GM21390 (cell line): ENCODE data around the gene PAK1.
"Not testable (repeated sequence)": the region's sequence is repeated elsewhere in the genome, so short reads cannot be mapped to it uniquely, and the experiment has no call there.

Experiments
- ATAC-seq: cut with Tn5 transposase; IDR thresholded peaks from one replicate; pipeline ENCODE4 v1.9.1; 2021; ENCODE audit not compliant: unreplicated experiment

The PAK1 gene

GRCh38 chr11:77407613-77408012 lies 66.3 kb downstream of the PAK1 start:
- no peak for ATAC-seq

DNA sequence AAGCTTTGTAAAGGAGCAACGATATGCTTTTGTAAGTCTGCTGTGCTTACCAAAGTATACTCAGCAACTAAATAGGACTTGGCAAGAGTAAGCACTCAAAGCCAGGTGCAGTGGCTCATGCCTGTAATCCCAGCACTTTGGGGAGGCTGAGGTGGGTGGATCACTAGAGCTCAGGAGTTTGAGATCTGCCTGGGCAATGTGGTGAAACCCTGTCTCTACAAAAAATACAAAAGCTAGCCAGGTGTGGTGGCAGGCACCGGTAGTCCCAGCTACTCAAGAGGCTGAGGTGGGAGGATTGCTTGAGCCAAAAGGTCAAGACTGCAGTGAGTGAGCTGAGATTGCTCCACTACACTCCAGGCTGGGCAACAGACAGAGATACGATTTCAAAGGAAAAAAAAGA lies 67.5 kb downstream of the PAK1 start:
- ATAC-seq, result no peak

- ATAC-seq, result no peak
These were observed 70.7 kb downstream of the PAK1 start for GRCh38 chr11:77403211-77403610.

DNA sequence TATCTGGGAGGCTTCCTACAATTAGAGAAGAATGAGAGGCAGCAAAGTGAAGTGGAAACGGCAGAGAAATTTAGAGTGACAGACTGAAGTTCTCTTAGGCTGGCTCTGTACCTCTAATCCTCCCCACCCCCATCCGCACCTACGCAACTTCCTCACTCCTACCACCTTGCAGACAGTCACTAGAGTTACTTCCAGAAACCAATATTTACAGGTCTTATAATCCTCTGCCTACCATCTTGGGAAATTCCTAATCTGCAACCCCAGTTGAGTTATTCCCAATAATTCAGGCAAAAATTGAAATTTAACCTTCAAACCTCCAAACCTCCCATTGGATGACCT lies 71.7 kb downstream of the PAK1 start:
- ATAC-seq, result no peak

GRCh38 chr11:77401486-77402217 lies 72.2 kb downstream of the PAK1 start:
- ATAC-seq, result no peak

DNA sequence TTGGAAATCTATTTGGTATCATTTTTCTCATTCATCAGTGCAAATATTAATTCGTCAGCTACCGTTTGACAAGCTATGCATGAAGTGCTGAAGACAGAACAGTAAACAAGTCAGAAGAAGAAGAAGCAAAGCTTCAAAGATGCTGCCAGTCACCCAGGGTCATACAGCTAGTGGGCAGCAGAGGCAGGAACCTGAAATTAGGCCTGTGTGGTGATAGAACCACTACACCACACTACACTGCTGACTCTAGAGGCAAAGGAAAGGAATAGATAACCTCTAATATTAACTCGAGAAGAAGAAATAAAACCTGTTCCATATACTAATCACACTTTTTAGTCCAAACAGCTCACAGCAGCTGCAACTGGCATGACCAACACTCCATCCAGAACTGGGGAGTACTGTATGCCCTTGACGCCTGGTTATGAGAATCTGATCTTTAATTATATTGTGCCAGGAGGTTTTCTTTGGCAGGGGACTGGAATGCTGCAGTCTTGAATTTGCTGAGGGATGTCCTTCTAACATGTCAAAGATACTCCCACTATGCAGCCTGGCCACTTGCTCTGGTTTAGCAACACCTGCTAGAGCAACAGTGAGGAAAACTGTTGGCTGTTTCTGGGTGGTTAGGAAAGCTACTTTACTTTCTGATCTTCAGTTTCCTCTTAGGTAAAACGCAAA lies 73.0 kb downstream of the PAK1 start:
- ATAC-seq, result no peak

DNA sequence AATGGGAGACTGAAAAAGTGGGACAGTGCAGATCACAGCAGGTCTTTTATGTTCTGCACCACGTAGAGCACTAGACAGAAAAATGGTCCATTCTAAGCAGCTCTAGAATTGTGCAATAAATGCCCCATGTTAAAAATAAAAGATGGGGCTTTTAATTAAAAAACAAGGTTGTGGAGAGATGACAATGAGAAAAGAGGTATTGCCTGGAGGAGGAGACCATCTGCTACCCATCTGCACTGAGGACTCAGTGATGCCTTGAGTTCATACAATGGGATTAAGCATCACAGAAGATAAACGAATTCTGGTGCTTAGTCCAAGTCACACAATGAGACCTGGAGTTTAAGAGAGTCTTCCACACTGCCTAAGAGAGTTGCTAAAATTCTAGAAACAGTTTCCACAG lies 73.6 kb downstream of the PAK1 start:
- no peak for ATAC-seq

DNA sequence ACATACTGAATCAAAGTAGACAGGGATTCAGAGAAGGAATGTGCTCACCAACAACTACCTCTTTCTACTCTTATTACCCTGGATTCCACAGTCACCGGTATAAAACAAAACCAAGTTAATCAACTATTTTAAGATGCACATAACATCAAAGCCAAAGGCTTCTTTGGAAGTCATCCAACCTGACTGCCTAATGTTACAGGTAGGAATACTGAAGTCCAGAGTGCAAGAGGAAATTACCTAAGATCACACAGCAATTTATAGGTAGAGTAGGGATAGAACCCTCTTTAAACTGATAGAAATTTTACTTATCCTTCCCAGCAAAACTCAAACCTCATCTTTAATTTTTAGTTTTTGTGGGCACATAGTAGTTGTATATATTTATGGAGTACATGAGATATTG lies 76.3 kb downstream of the PAK1 start:
- no peak for ATAC-seq

DNA sequence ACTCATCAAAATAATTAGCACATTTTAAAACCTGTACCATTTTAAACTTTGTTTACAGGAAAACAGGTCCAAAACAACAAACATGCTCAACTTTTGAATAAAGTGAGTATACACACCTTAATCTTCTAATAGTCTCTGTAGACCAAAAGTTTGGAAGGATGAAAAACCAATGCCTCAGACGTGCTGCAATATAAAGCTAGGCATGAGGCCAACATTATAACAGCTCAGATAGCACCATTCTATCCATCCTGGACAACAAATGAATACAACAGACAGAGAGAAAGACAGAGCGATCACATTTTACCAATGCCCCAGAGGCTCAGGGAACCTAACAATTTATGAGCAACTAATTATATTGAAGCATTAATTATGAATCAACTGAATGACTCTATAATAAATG lies 77.0 kb downstream of the PAK1 start:
- ATAC-seq, result no peak

GRCh38 chr11:77396305-77396704 lies 77.6 kb downstream of the PAK1 start:
- no peak for ATAC-seq

DNA sequence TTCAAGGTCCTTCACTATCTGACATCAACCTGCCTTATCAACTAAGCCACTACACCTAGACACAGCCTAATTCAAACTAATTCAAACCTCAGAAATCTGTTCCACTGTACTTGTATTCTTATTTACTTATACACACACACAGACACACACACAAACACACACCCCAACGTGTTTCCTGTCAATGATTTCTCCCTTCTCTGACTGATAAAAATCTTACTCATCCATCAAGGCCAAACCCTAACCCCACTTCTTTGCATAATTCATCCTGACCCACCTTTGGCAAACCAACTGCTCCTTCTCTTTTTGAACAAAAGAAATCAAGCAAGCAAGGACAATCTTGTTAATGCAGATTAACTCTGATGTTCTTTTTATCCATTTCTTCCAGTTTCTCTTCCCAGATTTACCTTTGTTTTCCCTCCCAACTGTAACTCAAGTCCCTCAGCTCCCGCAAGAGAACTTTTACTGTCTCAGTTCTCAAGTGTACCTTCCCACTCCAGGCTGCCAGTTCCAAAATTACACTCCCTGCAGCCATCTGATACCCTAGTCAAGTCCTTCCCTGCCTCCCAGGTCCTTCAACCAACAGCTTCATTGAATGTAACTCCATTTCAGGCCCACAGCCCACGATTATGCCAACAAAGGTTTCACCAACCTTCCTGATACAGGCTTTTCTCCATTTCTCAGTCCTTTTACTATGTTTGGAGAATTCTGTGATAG lies 78.3 kb downstream of the PAK1 start:
- ATAC-seq, result no peak

GRCh38 chr11:77392842-77393241 lies 81.1 kb downstream of the PAK1 start:
- no peak for ATAC-seq

- no peak for ATAC-seq
These were observed 86.2 kb downstream of the PAK1 start for GRCh38 chr11:77387701-77388100.

GRCh38 chr11:77386178-77386577 lies 87.7 kb downstream of the PAK1 start:
- no peak for ATAC-seq

DNA sequence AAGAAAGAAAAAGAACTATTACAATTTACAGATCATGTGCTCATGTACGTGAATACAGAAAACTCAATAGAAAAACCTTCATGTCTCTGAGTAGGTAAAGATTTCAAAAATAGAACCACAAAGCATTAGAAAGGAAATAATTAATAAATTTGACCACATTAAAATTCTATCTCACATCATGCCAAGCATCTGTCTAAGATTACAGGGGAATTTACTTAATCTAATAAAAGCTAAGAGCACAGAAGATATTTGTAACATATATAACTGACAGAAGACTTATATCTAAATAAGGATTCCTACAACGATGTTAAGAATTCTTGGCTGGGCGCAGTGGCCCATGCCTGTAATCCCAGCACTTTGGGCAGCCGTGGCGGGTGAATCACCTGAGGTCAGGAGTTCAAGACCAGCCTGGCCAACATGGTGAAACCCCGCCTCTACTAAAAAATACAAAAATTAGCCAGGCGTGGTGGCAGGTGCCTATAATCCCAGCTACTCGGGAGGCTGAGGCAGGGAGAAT lies 88.6 kb downstream of the PAK1 start:
- ATAC-seq, result not testable (repeated sequence)

- ATAC-seq, result no peak
These were observed 89.3 kb downstream of the PAK1 start for GRCh38 chr11:77384571-77384970.

DNA sequence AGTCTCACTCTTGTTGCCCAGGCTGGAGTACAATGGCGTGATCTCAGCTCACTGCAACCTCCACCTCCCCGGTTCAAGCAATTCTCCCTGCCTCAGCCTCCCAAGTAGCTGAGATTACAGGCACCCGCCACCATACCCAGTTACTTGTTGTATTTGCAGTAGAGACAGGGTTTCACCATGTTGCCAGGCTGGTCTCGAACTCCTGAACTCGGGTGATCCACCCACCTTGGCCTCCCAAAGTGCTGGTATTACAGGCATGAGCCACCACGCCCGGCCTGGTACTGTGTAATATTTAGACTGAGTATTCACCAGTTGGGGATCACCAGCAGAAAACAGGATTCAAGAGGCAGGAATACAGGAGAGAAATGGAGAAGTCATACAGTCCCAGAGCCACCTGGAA lies 90.5 kb downstream of the PAK1 start:
- ATAC-seq, result not testable (repeated sequence)

DNA sequence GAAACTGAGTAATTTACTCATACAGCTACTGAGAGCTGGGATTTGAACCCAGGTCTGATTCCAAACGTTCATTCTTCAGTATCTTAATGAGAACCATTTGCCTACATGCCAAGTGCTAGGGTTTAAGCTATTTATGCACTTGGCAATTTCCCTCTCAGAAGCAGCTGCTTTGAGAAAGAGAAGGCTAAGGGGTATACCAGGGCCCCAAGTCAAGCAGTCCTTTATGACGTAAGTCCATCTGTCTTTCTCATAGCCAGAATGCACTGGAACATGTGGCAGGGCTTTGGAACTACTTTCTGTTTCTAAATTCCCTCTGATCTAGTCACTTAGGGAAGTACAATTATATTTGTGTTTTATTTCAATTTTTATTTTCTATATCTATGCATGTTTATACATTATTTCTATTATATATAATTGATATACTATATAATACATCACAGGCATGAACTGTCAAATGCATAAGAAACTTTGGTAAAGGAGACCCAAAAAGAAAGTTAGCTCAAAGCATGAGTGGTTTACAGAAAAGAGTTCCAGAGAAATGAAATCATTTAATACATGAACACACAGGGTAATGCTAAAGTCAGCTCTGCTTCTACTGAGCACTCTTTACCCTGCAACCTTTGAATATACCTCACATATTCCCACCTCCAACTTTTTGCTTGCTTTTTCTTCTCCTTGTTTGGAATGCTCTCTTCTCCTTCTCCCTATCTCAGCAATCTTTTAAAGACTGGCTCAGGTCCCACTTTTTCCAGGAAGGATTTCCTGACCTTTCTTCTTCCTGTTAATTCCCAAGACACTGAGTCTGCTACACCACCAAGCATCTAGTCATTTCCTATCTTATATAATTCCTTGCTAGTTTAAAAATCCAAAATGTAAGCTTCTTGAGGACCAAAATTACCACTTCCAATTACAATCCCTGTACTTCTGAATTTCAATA lies 91.9 kb downstream of the PAK1 start:
- ATAC-seq, result no peak

DNA sequence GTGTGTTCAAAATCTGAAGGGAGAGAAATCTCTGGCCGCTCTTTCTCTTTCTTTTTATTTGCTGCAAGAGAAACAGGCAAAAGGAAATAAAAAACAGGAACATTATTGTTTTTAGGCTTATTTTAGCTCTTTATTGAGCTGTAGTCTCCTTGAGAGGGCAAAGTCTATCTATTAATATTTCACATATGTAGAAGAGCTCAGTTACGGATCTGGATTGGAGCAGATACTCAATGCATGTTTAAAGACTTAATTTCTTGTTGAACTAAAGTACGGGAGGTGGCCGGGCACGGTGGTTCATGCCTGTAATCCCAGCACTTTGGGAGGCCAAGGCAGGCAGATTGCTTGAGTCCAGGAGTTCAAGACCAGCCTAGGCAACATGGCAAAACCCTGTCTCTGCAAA lies 94.0 kb downstream of the PAK1 start:
- ATAC-seq, result no peak

- ATAC-seq, result no peak
These were observed 94.6 kb downstream of the PAK1 start for GRCh38 chr11:77379253-77379652.

- ATAC-seq, result no peak
These were observed 96.2 kb downstream of the PAK1 start for GRCh38 chr11:77377734-77378133.
